Naive thymus-derived CD8-positive, alpha-beta T cell (primary cell): ENCODE results near the gene DMAC1. TPM values are rescaled to one million over a fixed set of nuclear protein-coding genes. Genes with fewer than 3 reads are reported as not detected.

Source experiments
- ATAC-seq, 2 donors: fragments of 150-1000 bp; cut with Tn5 transposase in 1 of 2; sonication (Bioruptor Pico), chemical (Tn5 transposase) in 1 of 2; 1 replicate in 1 of 2; 2 replicates in 1 of 2; pipeline ENCODE4 v1.10.0; 2021; ENCODE audit warnings: mild to moderate bottlenecking in 2 of 2, moderate library complexity in 2 of 2
- POLR2A ChIA-PET: fragments of 350-600 bp; sonication (Branson Sonifier 250); formaldehyde crosslinking; loops from one replicate; lab custom pipeline; 2021; ENCODE audit warnings: antibody characterized with exemption; lab: Charles Lee
- DNase-seq, 10 donors: peaks; one replicate each; pipeline versions ENCODE4 v3.0.0 to v3.0.0-alpha.2; 2020 to 2022
- H3K27ac Mint-ChIP-seq, 10 donors: one replicate each; pipeline ENCODE4 v1.8.0; 2020 to 2022; ENCODE audit warnings: mild to moderate bottlenecking in 10 of 10, mixed read lengths in 10 of 10, moderate library complexity in 4 of 10, inconsistent platforms in 1 of 10
- H3K27me3 Mint-ChIP-seq, 5 donors: one replicate each; pipeline ENCODE4 v1.8.0; 2021 to 2022; ENCODE audit warnings: mixed read lengths in 5 of 5
- H3K36me3 Mint-ChIP-seq, 3 donors: one replicate each; pipeline ENCODE4 v1.8.0; 2020 to 2022; ENCODE audit warnings: mixed read lengths in 3 of 3, mild to moderate bottlenecking in 2 of 3, inconsistent platforms in 1 of 3
- H3K4me1 Mint-ChIP-seq, 4 donors: one replicate each; pipeline ENCODE4 v1.8.0; 2021 to 2022; ENCODE audit warnings: mixed read lengths in 4 of 4
- H3K4me3 Mint-ChIP-seq, 10 donors: one replicate each; pipeline ENCODE4 v1.8.0; 2020 to 2022; ENCODE audit warnings: mild to moderate bottlenecking in 10 of 10, mixed read lengths in 10 of 10, moderate library complexity in 6 of 10, inconsistent platforms in 1 of 10
- H3K9me3 Mint-ChIP-seq, 9 donors: one replicate each; pipeline ENCODE4 v1.8.0; 2020 to 2022; ENCODE audit warnings: mixed read lengths in 9 of 9, mild to moderate bottlenecking in 3 of 9, inconsistent platforms in 1 of 9, moderate library complexity in 1 of 9
- polyA plus RNA-seq, 3 donors: library from polyadenylated mRNA; unstranded; fragments of 300-500 nt; fragmentation: Illumina TruSeq; gene quantifications; one replicate each; pipeline ENCODE4 v1.2.3, GENCODE V29; 2021
- total RNA-seq, 8 experiments: library from RNA in 2 of 8; stranded (reverse) in 2 of 8; gene quantifications; one replicate each; pipeline ENCODE4 v1.2.3 and lab custom pipeline; 2021 to 2026

The DMAC1 gene, protein sequence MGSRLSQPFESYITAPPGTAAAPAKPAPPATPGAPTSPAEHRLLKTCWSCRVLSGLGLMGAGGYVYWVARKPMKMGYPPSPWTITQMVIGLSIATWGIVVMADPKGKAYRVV
- total RNA-seq, result 10 to 100 TPM; 34.7 to 35.7 TPM
- polyA plus RNA-seq, result 10 to 100 TPM; 52.8 to 69.9 (median 60.8) TPM
- total RNA-seq (lab: John Stamatoyannopoulos, UW), result 17.7 to 40.8 (median 29.0) reads per million in 6 experiments

DNA sequence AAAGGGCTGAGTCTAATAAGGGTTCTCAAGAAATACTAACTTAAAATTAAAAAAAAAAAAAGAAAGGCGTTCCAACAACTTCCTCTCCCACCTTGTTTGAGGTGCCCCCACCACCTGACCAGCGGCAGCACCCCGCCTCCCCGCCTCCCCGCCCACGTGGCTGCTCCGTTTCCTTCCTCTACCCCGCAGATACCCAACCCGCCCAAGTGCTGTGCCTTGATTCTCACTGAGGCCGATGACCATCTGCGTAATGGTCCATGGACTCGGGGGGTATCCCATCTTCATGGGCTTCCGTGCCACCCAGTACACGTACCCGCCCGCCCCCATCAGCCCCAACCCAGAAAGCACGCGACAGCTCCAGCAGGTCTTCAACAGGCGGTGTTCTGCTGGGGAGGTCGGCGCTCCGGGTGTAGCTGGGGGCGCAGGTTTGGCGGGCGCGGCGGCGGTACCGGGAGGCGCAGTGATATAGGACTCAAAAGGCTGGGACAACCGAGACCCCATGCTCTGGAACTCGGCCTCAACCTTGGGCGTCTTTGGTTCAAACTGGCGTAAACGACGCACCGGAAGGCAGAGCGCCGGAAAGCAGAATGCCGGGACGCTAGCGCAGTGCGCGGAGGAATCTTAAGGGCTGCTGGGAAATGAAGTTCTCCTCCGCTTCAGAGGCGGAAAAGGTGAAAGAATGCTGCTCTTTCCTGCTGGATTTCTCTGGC, at the start of gene DMAC1:
TSS of gene DMAC1 (minus strand) at position 545 of the 710 bp plus-strand sequence. CDS start at position 501, 44 bp downstream.
- peak within 1 kb of the TSS; percentile 81 to 95 (median 94) for H3K4me3 Mint-ChIP-seq
- no peaks in the 10 kb centered on the region for H3K27me3 Mint-ChIP-seq
- POLR2A ChIA-PET, result interaction anchor here (0.6 to 1.2 kb wide), 5 partner anchors 137 to 1414 kb away, joined by 3 to 4 read pairs (median 3); no protein-coding TSS in a partner anchor
- peaks cover 4 to 37% (median 12%) of the 10 kb centered on the region in 3 donors for H3K36me3 Mint-ChIP-seq
- peak; percentile 91 for ATAC-seq
- H3K4me1 Mint-ChIP-seq, result peaks cover 15 to 45% (median 40%) of the 10 kb centered on the region in 4 donors
- no peaks in the 10 kb centered on the region for H3K9me3 Mint-ChIP-seq
- peak within 1 kb of the TSS; percentile 88 to 97 (median 95) for H3K27ac Mint-ChIP-seq
- DNase-seq, result peak; percentile 51 to 81 (median 68)

DNA sequence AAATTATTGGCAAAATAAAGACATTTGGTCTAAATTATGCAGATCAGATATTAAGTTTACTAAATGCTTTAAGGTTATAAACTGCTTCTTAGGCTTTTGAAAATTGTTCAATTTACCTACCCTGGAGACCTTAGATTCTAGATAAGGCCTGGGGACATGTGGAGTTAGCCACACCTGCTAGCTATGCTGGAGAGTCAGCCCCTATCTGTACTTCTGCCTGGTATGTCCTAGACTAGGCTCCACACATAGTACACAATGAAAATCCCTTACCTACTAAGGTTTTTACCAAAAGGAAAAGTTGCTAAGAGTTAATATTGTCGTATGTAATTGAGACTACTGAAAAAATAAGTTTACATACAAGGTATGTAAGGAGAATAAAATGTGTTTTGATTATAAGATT, 49.8 kb upstream of the DMAC1 start:
- no peaks in the 10 kb centered on the region for H3K27me3 Mint-ChIP-seq
- peaks cover 0 to 4% (median 0%) of the 10 kb centered on the region in 3 donors for H3K36me3 Mint-ChIP-seq
- no peak overlapping the region for H3K4me3 Mint-ChIP-seq
- DNase-seq, result no peak
- no peak for ATAC-seq
- H3K9me3 Mint-ChIP-seq, result peaks cover 0 to 4% (median 0%) of the 10 kb centered on the region in 9 donors
- POLR2A ChIA-PET, result no interaction called here
- H3K27ac Mint-ChIP-seq, result no peak overlapping the region
- H3K4me1 Mint-ChIP-seq, result no peaks in the 10 kb centered on the region

DNA sequence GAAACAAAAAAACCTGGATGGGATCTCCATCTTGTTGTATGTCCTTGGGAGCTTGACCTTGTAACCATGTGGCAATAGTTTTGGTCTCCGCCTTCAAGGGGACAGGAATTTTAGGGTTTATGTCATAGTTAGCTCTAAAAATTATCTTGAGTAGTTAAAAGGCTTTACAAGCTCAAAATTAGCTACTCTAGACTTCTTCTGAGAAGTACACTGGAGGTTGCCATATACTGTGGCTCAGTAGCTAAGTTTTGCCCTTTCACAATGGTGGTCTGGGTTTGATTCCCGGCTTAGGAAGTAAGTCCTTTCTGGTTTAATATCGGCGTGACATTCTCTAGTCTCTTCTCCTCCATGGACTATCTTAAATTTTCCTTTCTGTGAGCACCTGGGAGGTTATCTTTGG, 48.9 kb upstream of the DMAC1 start:
- no peak for DNase-seq
- H3K4me3 Mint-ChIP-seq, result no peak overlapping the region
- POLR2A ChIA-PET, result no interaction called here
- peaks cover 0 to 4% (median 0%) of the 10 kb centered on the region in 9 donors for H3K9me3 Mint-ChIP-seq
- H3K4me1 Mint-ChIP-seq, result peaks cover 0 to 2% (median 0%) of the 10 kb centered on the region in 4 donors
- ATAC-seq, result no peak
- no peak overlapping the region for H3K27ac Mint-ChIP-seq
- H3K27me3 Mint-ChIP-seq, result no peaks in the 10 kb centered on the region
- H3K36me3 Mint-ChIP-seq, result peaks cover 0 to 4% (median 0%) of the 10 kb centered on the region in 3 donors

DNA sequence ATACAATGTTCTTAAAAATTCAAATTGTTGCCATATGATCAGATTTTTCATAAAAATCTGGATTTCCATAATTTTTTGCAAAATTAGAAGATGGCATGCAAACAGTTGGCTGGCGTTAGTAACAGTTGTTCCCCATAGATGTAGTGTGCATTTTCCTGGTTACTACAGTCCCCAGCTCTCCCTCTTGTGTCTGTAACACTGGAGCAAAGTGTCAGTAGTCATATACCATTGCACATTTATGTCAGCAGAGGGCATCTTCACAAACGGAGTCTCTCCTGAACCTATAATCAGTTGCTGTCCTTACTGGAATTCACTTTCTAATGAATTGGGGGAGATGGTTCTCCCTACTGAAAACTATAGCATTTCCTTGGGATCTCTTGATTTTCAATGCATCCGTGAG, 44.7 kb upstream of the DMAC1 start:
- DNase-seq (peak in 4 of 10 donors; percentile 5 to 31 (median 22)), ATAC-seq (peak; percentile 49 to 57)
- H3K4me3 Mint-ChIP-seq, result no peak overlapping the region
- no peak overlapping the region for H3K27ac Mint-ChIP-seq
- H3K36me3 Mint-ChIP-seq, result no peaks in the 10 kb centered on the region
- H3K27me3 Mint-ChIP-seq, result no peaks in the 10 kb centered on the region
- POLR2A ChIA-PET, result no interaction called here
- H3K4me1 Mint-ChIP-seq, result peaks cover 0 to 2% (median 0%) of the 10 kb centered on the region in 4 donors
- no peaks in the 10 kb centered on the region for H3K9me3 Mint-ChIP-seq

DNA sequence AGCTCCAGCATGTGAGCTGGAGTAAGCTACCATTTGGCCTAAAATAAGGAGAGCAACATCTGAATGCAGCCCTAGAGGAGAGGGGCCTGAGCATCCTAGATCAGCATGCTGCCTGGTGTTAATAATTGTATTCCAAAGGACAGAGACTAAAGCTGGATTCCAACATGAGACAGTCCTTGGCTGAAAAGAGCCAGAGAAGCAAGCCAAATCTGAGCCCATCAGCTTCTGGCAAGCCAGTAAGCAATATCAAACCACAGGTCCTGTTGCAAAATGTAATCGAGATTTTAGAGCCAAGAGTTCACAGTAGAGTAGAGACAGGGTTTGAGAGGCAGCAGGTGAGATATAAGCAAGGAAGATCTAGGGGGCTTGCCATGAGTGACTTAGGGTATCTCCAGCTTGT, 42.3 kb upstream of the DMAC1 start:
- peaks cover 0 to 2% (median 0%) of the 10 kb centered on the region in 4 donors for H3K4me1 Mint-ChIP-seq
- no peaks in the 10 kb centered on the region for H3K36me3 Mint-ChIP-seq
- DNase-seq (no peak), ATAC-seq (no peak)
- H3K27ac Mint-ChIP-seq, result no peak overlapping the region
- no peaks in the 10 kb centered on the region for H3K27me3 Mint-ChIP-seq
- H3K4me3 Mint-ChIP-seq, result no peak overlapping the region
- H3K9me3 Mint-ChIP-seq, result peaks cover 0 to 3% (median 0%) of the 10 kb centered on the region in 9 donors
- POLR2A ChIA-PET, result no interaction called here

DNA sequence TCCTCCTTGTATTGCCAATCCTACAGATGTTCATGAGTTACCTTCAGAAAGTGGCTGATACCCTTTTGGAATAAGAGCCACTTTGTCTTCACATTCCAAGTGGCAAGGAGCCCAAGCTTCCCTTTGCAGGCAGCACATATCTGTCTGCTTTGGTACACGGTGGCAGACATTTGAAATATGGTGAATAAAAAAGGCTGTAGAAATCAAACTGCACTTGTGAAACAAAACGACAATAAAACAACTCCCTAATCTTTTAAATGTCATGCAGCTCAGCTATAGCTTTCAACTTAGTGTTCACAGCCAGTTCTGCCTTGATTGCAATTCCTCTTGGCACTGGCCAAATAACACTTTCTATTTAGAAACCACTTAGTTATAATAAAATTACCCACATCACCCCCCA, 35.0 kb upstream of the DMAC1 start:
- no peaks in the 10 kb centered on the region for H3K36me3 Mint-ChIP-seq

DNA sequence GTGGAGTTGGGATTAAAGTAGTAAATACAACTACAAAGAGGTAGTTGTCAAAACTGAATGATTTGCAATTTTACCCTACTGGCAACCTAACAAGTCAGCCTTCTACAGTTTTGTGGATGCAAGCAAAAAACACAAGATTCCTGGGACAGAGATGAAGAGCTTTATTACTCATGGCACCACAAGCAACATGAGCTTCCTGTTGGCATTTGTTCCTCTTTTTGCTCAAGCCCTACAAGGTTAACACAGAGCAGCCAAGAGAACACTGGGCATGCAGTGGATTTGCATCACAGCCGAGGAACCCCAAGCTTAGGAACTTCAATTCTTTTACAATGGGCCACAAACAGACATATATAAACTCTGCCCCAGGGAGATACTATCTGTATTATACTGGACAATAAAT, 28.8 kb upstream of the DMAC1 start:
- no peak overlapping the region for H3K27ac Mint-ChIP-seq
- H3K9me3 Mint-ChIP-seq, result peaks cover 0 to 2% (median 0%) of the 10 kb centered on the region in 9 donors
- H3K27me3 Mint-ChIP-seq, result peaks cover 0 to 3% (median 0%) of the 10 kb centered on the region in 5 donors
- POLR2A ChIA-PET, result no interaction called here
- DNase-seq (no peak), ATAC-seq (no peak)
- H3K4me3 Mint-ChIP-seq, result no peak overlapping the region
- no peaks in the 10 kb centered on the region for H3K4me1 Mint-ChIP-seq
- H3K36me3 Mint-ChIP-seq, result no peaks in the 10 kb centered on the region

More for the DNA sequence above, 35.0 kb upstream of the DMAC1 start:
- DNase-seq (no peak), ATAC-seq (no peak)
- Mint-ChIP-seq H3K9me3 (peaks cover 0 to 8% (median 0%) of the 10 kb centered on the region in 9 donors), H3K4me1 (no peaks in the 10 kb centered on the region), H3K4me3 (no peak overlapping the region), H3K27me3 (no peaks in the 10 kb centered on the region), H3K27ac (peak overlapping the region in 1 of 10 donors; percentile 27)
- POLR2A ChIA-PET, result no interaction called here

DNA sequence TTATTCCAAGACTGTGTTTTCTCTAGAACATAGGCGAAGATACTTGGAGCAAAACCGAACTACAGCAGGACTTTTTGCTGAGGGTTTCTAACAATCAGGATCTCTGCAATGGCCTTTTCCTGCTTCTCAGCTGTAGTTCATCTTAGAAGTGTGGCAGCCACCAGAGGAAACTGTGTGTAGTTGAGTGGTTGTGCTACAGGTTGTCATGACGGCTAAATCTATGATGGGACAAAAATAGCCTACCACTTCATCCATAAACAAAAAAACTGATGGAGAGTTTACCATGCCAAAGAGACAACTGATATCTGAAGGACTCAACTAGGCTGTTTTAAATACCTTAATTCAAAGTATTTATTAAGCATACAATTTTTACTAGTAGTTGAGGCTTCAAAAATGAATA, 28.2 kb upstream of the DMAC1 start:
- H3K9me3 Mint-ChIP-seq, result peaks cover 0 to 2% (median 0%) of the 10 kb centered on the region in 9 donors

DNA sequence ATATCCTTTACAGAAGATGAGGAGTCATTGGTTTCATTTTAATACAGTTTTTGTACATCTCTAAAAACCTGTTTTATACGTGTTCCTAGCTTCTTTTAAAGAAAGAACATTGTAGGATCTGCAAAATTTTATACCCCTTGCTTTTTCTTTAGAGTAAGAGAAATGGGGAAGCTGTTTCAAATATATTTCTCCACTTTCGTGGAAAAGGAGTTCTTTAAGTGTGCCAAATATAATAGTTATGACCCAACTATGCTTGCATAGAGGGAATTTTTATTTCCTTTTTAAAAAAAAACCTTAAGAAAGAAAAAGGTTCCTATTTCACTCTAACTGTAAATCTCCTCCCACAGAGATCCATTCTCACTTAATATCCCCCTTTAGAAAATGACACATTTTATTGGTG, 27.5 kb upstream of the DMAC1 start:
- Mint-ChIP-seq H3K4me1 (no peaks in the 10 kb centered on the region), H3K27me3 (peaks cover 0 to 3% (median 0%) of the 10 kb centered on the region in 5 donors), H3K4me3 (no peak overlapping the region), H3K9me3 (peaks cover 0 to 2% (median 0%) of the 10 kb centered on the region in 9 donors), H3K27ac (no peak overlapping the region), H3K36me3 (no peaks in the 10 kb centered on the region)
- ATAC-seq, result no peak
- POLR2A ChIA-PET, result no interaction called here
- no peak for DNase-seq

More for the DNA sequence above, 28.2 kb upstream of the DMAC1 start:
- POLR2A ChIA-PET, result no interaction called here
- DNase-seq (no peak), ATAC-seq (no peak)
- Mint-ChIP-seq H3K27me3 (peaks cover 0 to 3% (median 0%) of the 10 kb centered on the region in 5 donors), H3K4me1 (no peaks in the 10 kb centered on the region), H3K27ac (no peak overlapping the region), H3K36me3 (no peaks in the 10 kb centered on the region), H3K4me3 (no peak overlapping the region)

DNA sequence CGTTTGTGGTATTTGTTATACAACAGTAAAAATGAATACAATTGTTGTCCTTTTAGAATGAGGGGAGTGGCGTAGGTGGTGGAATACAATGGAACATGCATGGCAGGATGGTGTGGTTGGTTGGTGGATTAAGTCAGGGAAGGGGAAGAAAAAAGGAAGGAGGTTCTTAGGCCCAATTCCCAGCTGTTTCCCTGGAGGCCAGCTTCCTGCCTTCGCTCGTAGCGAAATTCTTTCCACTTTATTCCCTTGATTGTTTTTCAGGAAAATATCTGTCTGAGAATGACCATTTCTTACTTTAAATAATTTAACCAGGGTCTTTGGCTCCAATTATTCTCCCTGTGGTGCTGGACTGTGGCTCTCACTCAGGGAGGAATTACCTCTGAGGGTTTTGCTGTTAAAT, 24.1 kb upstream of the DMAC1 start:
- no peak overlapping the region for H3K4me3 Mint-ChIP-seq

DNA sequence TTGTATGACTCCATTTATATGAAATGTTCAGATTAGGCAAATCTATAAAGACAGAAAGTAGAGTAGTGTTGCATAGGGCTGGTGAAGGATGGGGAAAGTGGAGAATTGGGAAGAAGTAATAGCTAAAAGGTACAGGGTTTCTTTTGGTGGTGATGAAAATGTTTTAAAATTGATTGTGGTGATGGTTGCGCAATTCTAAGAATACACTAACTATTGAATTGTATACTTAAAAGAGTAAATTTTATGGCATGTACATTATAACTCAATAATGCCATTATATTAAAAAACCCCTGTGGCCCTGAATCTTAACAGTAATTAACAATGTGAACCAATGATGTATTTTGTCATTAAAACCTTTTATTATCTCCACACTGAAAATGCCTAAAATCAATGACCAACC, 20.4 kb upstream of the DMAC1 start:
- ATAC-seq (no peak), DNase-seq (no peak)
- Mint-ChIP-seq H3K4me1 (peaks cover 0 to 2% (median 0%) of the 10 kb centered on the region in 4 donors), H3K36me3 (no peaks in the 10 kb centered on the region), H3K9me3 (no peaks in the 10 kb centered on the region), H3K27ac (no peak overlapping the region), H3K4me3 (no peak overlapping the region), H3K27me3 (peaks cover 0 to 4% (median 0%) of the 10 kb centered on the region in 5 donors)
- POLR2A ChIA-PET, result no interaction called here

More for the DNA sequence above, 24.1 kb upstream of the DMAC1 start:
- ATAC-seq, result no peak
- H3K9me3 Mint-ChIP-seq, result no peaks in the 10 kb centered on the region
- POLR2A ChIA-PET, result no interaction called here
- no peak overlapping the region for H3K27ac Mint-ChIP-seq
- no peaks in the 10 kb centered on the region for H3K36me3 Mint-ChIP-seq
- no peak for DNase-seq
- H3K4me1 Mint-ChIP-seq, result no peaks in the 10 kb centered on the region
- peaks cover 0 to 5% (median 0%) of the 10 kb centered on the region in 5 donors for H3K27me3 Mint-ChIP-seq

DNA sequence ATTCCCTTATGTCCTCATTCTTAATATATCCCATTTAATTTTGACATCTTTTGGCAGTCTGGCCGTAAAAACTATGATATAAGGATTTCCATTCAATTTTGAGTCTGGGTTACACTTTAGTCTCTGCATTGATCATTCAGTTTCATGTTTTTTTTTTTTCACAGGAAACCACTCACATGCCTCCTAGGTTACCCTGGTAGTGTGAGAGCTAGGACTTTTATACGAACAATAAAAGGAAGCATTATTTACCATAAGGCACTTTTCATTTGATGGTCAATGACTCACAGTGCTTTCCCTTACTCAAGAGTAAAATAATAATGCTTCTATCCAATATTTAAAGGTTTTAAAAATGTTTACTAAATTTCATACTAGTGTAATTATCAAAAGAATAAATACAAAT, 16.4 kb upstream of the DMAC1 start:
- Mint-ChIP-seq H3K36me3 (no peaks in the 10 kb centered on the region), H3K27ac (no peak overlapping the region), H3K27me3 (peaks cover 0 to 2% (median 0%) of the 10 kb centered on the region in 5 donors), H3K4me3 (no peak overlapping the region), H3K9me3 (no peaks in the 10 kb centered on the region), H3K4me1 (peaks cover 0 to 2% (median 0%) of the 10 kb centered on the region in 4 donors)
- POLR2A ChIA-PET, result no interaction called here
- no peak for ATAC-seq
- DNase-seq, result no peak

DNA sequence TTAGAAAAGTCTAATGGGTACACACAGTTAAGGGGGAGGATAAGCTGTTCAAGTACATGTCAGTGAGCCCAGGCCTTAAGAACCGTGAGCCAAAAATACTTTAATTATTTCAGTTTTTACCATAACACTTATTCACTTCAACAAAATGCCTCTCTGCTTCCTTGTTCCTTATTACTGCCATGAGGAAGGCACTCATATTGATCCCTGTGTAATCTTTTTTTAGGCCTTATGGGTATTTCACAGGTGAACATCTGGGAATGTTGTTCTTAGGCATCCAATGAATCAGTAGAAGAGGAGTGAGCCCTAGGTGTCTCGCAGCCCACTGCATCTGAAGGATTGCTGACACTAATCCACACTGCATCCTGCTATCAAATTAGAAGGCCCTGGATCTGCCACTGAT, 13.5 kb upstream of the DMAC1 start:
- H3K27me3 Mint-ChIP-seq, result peaks cover 0 to 12% (median 0%) of the 10 kb centered on the region in 5 donors
- no peaks in the 10 kb centered on the region for H3K36me3 Mint-ChIP-seq
- POLR2A ChIA-PET, result no interaction called here
- ATAC-seq (no peak), DNase-seq (no peak)
- H3K4me1 Mint-ChIP-seq, result peaks cover 0 to 2% (median under 1%) of the 10 kb centered on the region in 4 donors
- no peak overlapping the region for H3K27ac Mint-ChIP-seq
- H3K4me3 Mint-ChIP-seq, result no peak overlapping the region
- H3K9me3 Mint-ChIP-seq, result no peaks in the 10 kb centered on the region
